ENCODE results near the gene MFSD6.

- TF ChIP-seq, protein P1, sequence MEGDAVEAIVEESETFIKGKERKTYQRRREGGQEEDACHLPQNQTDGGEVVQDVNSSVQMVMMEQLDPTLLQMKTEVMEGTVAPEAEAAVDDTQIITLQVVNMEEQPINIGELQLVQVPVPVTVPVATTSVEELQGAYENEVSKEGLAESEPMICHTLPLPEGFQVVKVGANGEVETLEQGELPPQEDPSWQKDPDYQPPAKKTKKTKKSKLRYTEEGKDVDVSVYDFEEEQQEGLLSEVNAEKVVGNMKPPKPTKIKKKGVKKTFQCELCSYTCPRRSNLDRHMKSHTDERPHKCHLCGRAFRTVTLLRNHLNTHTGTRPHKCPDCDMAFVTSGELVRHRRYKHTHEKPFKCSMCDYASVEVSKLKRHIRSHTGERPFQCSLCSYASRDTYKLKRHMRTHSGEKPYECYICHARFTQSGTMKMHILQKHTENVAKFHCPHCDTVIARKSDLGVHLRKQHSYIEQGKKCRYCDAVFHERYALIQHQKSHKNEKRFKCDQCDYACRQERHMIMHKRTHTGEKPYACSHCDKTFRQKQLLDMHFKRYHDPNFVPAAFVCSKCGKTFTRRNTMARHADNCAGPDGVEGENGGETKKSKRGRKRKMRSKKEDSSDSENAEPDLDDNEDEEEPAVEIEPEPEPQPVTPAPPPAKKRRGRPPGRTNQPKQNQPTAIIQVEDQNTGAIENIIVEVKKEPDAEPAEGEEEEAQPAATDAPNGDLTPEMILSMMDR (IDR thresholded peaks at IDR 0.05) = no peak
- TF ChIP-seq POLR2A (IDR thresholded peaks at IDR 0.05) = no peak
Observed at GRCh38 chr2:190477661-190478454, 69.7 kb downstream of the MFSD6 start.

All from esophagus squamous epithelium (tissue), 4 donors.